WTC11 (cell line): ENCODE measurements around the gene FAM241A. TPM values are rescaled to one million over a fixed set of nuclear protein-coding genes. Genes with fewer than 3 reads are reported as not detected.
A peak's percentile ranks its signal among the peaks of the same experiment; 100 is the strongest.

Experiments
- ATAC-seq: fragments of 200-7000 bp; cut with Tn5 transposase; 2 replicates; pipeline ENCODE4 v1.10.0; 2021; ENCODE audit warnings: mild to moderate bottlenecking, moderate library complexity
- CTCF ChIA-PET: fragments of 300-600 bp; sonication (Branson Sonifier 250); formaldehyde crosslinking; loops from one replicate; lab custom pipeline; 2021; ENCODE audit warnings: antibody characterized with exemption; lab: Charles Lee
- POLR2A ChIA-PET: fragments of 350-600 bp; sonication (Branson Sonifier 250); formaldehyde crosslinking; loops from one replicate; lab custom pipeline; 2021; ENCODE audit warnings: antibody characterized with exemption; lab: Charles Lee
- DNase-seq: peaks from one replicate; pipeline ENCODE4 v3.0.0; 2021; ENCODE audit warnings: low spot score
- H3K27ac Mint-ChIP-seq: 2 replicates; pipeline ENCODE4 v1.8.0; 2021; ENCODE audit warnings: mixed read lengths
- H3K27me3 Mint-ChIP-seq: 2 replicates; pipeline ENCODE4 v1.8.0; 2021; ENCODE audit warnings: low read depth, mild to moderate bottlenecking, moderate library complexity, mixed read lengths
- H3K36me3 Mint-ChIP-seq: 2 replicates; pipeline ENCODE4 v1.8.0; 2021; ENCODE audit warnings: mixed read lengths
- H3K4me1 Mint-ChIP-seq: 2 replicates; pipeline ENCODE4 v1.8.0; 2022; ENCODE audit warnings: mixed read lengths
- H3K4me3 Mint-ChIP-seq: 2 replicates; pipeline ENCODE4 v1.8.0; 2021; ENCODE audit warnings: mild to moderate bottlenecking, moderate library complexity, mixed read lengths
- H3K9me3 Mint-ChIP-seq: 2 replicates; pipeline ENCODE4 v1.8.0; 2021; ENCODE audit warnings: mixed read lengths
- ETV6 ChIP-seq: sonication (generic); formaldehyde crosslinking; IDR thresholded peaks from 2 replicates; pipeline ENCODE4 v1.8.1; 2022; ENCODE audit warnings: mild to moderate bottlenecking, missing genetic modification reagents
- GABPB1 ChIP-seq: sonication (generic); formaldehyde crosslinking; IDR thresholded peaks from 2 replicates; pipeline ENCODE4 v1.8.1; 2023; ENCODE audit warnings: mild to moderate bottlenecking, missing genetic modification reagents
- KAT7 ChIP-seq: sonication (generic); formaldehyde crosslinking; IDR thresholded peaks from 2 replicates; pipeline ENCODE4 v1.8.1; 2023; ENCODE audit warnings: missing genetic modification reagents, mild to moderate bottlenecking, borderline replicate concordance
- MYBL2 ChIP-seq: sonication (generic); formaldehyde crosslinking; IDR thresholded peaks from 2 replicates; pipeline ENCODE4 v1.8.1; 2023; ENCODE audit warnings: mild to moderate bottlenecking, moderate library complexity, missing genetic modification reagents
- NR1H2 ChIP-seq: sonication (generic); formaldehyde crosslinking; IDR thresholded peaks from 2 replicates; pipeline ENCODE4 v1.9.0; 2021; ENCODE audit warnings: mild to moderate bottlenecking, moderate library complexity, missing genetic modification reagents
- NR3C1 ChIP-seq: sonication (generic); formaldehyde crosslinking; conservative IDR thresholded peaks from 2 replicates; pipeline ENCODE4 v1.8.1; 2023; ENCODE audit warnings: low read depth, mild to moderate bottlenecking, missing genetic modification reagents
- TCF7 ChIP-seq: sonication (generic); formaldehyde crosslinking; IDR thresholded peaks from 2 replicates; pipeline ENCODE4 v1.8.0; 2022; ENCODE audit warnings: mild to moderate bottlenecking, low read depth, missing genetic modification reagents, moderate library complexity
- ZBTB21 ChIP-seq: sonication (generic); formaldehyde crosslinking; IDR thresholded peaks from 2 replicates; pipeline ENCODE4 v1.8.1; 2023; ENCODE audit warnings: mild to moderate bottlenecking, missing genetic modification reagents, borderline replicate concordance
- ZNF121 ChIP-seq: sonication (generic); formaldehyde crosslinking; IDR thresholded peaks from 2 replicates; pipeline ENCODE4 v1.8.0; 2023; ENCODE audit warnings: missing genetic modification reagents
- ZNF138 ChIP-seq: sonication (generic); formaldehyde crosslinking; conservative IDR thresholded peaks from 2 replicates; pipeline ENCODE4 v1.8.1; 2022; ENCODE audit warnings: mild to moderate bottlenecking, moderate library complexity, missing genetic modification reagents
- total RNA-seq: library from RNA; stranded (reverse); gene quantifications from 3 replicates; pipeline ENCODE4 v1.2.3, GENCODE V29; 2021
- TF ChIP-seq, protein P1 (sequence below): sonication (generic); formaldehyde crosslinking; IDR thresholded peaks from 2 replicates; pipeline ENCODE4 v1.8.1; 2022; ENCODE audit warnings: low read depth, missing genetic modification reagents, borderline replicate concordance
- TF ChIP-seq, protein P2 (sequence below): fragments of 250-450 bp; sonication (Bioruptor Pico); IDR thresholded peaks from 2 replicates; pipeline ENCODE4 v1.9.0; 2021; ENCODE audit warnings: mild to moderate bottlenecking
- TF ChIP-seq, protein P3 (sequence below): fragments of 250-450 bp; sonication (Bioruptor Pico); IDR thresholded peaks from 2 replicates; pipeline ENCODE4 v1.9.0; 2021; ENCODE audit warnings: mild to moderate bottlenecking
- TF ChIP-seq, protein P4 (sequence below): fragments of 250-450 bp; sonication (Bioruptor Pico); conservative IDR thresholded peaks from 2 replicates; pipeline ENCODE4 v1.9.0; 2021; ENCODE audit warnings: mild to moderate bottlenecking

FAM241A gene
- total RNA-seq, 1 experiment from 2014 or later: 0.22 TPM

DNA sequence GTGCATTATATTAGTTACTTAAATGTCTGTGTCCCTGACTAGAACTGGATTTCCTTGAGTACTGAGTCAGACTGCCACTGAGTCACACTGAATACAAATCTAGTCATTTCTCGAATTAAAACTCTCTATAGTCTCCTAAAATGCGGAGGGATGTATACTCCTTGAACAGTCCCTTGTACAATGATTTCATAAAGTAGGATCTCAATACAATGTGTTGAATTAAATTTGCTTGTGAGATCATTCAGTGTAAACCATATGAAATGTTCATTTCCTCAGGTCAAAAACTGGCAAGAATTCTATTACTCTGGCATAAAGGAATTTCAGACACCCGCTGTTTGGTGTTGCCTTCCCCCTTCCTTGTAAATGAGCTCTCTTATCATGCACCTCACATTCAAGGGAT lies 17.5 kb upstream of the FAM241A start:
- TF ChIP-seq GABPB1 (CRISPR knock-in tag) (no peak), ZBTB21 (CRISPR knock-in tag) (no peak)
- ATAC-seq: peak; percentile 56

DNA sequence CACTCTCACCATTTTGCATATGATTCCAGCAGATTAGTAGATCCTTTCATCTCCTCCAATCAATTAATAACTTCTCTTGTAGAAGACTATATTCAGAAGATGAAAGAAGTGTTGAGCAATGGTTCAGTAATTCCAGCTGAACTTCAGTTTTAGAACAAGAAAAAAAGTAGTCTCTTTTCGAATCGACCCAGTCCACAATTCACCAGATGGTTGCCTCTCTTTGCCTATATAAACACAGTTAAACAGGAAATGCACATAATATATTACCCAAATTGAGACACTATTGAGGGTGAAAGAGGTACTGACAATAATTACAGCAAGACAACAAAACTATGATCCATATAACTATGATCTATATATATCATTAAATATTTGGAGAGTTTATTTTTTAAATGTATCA lies 16.8 kb upstream of the FAM241A start:
- ATAC-seq: no peak
- CTCF ChIA-PET: no interaction called here
- Mint-ChIP-seq H3K9me3 (no peaks in the 10 kb centered on the region), H3K4me1 (peaks cover 43% of the 10 kb centered on the region), H3K4me3 (peak overlapping the region; percentile 15), H3K36me3 (no peaks in the 10 kb centered on the region), H3K27me3 (no peaks in the 10 kb centered on the region), H3K27ac (peak overlapping the region; percentile 27)
- TF ChIP-seq NR3C1 (CRISPR knock-in tag) (no peak), NR1H2 (CRISPR knock-in tag) (no peak)
- DNase-seq: no peak
- POLR2A ChIA-PET: interaction anchor here (0.6 kb wide), 1 partner anchor 25 kb away, joined by 3 read pairs; no protein-coding TSS in a partner anchor

More for the DNA sequence above, 17.5 kb upstream of the FAM241A start:
- DNase-seq: no peak
- Mint-ChIP-seq H3K27ac (peak overlapping the region; percentile 60), H3K4me3 (peak overlapping the region; percentile 20; the same call in 1 of the 2 replicates), H3K4me1 (peaks cover 43% of the 10 kb centered on the region), H3K9me3 (no peaks in the 10 kb centered on the region), H3K36me3 (no peaks in the 10 kb centered on the region), H3K27me3 (no peaks in the 10 kb centered on the region)
- CTCF ChIA-PET: no interaction called here
- POLR2A ChIA-PET: no interaction called here

DNA sequence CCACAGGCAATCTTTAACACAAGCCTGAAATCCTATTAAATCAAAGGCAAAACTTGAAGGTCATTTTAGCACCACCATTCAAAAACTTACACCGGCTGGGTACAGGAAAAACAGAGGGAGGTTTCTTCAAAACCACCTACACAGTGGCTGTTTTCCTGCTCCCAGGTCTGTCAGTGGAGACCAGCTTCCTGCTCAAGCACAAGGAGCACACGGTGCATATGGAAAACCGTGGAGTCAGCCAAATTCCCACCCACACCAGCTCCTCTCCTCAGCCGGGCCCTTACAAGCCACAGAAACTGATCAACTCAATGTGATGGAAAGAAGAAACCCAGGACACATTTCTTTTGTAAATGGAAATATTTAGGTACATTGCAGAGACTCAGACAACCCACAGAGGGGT lies 14.3 kb upstream of the FAM241A start:
- H3K27ac Mint-ChIP-seq: peak overlapping the region; percentile 73
- CTCF ChIA-PET: interaction anchor here (1.7 kb wide), 1 partner anchor 31 kb away, joined by 11 read pairs; no protein-coding TSS in a partner anchor

DNA sequence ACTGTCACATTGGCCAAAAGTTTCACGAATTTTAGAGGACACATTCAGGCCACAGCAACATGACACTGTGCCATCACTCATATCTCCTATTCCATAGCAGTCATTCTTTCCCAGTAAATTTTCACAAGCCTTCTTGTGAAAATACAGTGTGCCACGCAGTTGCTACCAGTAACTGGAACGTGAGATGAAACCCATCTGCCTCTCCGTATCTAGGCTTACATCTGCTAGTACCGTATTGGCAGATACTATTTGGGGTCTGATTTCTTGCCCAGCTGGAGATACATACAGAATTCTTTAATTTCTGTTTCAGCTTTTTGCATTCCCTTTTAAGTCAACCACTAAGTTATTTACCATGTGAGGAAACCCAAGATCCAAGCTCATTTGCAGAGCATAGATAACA lies 8.7 kb upstream of the FAM241A start:
- Mint-ChIP-seq H3K9me3 (peaks cover 11% of the 10 kb centered on the region), H3K36me3 (no peaks in the 10 kb centered on the region), H3K27me3 (no peaks in the 10 kb centered on the region), H3K27ac (no peak overlapping the region), H3K4me1 (peaks cover 4% of the 10 kb centered on the region), H3K4me3 (no peak overlapping the region)
- TF ChIP-seq TCF7 (CRISPR knock-in tag): no peak
- TF ChIP-seq, protein P1, sequence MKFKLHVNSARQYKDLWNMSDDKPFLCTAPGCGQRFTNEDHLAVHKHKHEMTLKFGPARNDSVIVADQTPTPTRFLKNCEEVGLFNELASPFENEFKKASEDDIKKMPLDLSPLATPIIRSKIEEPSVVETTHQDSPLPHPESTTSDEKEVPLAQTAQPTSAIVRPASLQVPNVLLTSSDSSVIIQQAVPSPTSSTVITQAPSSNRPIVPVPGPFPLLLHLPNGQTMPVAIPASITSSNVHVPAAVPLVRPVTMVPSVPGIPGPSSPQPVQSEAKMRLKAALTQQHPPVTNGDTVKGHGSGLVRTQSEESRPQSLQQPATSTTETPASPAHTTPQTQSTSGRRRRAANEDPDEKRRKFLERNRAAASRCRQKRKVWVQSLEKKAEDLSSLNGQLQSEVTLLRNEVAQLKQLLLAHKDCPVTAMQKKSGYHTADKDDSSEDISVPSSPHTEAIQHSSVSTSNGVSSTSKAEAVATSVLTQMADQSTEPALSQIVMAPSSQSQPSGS (CRISPR knock-in tag): no peak
- TF ChIP-seq, protein P2, sequence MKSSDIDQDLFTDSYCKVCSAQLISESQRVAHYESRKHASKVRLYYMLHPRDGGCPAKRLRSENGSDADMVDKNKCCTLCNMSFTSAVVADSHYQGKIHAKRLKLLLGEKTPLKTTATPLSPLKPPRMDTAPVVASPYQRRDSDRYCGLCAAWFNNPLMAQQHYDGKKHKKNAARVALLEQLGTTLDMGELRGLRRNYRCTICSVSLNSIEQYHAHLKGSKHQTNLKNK: no peak
- TF ChIP-seq, protein P3, sequence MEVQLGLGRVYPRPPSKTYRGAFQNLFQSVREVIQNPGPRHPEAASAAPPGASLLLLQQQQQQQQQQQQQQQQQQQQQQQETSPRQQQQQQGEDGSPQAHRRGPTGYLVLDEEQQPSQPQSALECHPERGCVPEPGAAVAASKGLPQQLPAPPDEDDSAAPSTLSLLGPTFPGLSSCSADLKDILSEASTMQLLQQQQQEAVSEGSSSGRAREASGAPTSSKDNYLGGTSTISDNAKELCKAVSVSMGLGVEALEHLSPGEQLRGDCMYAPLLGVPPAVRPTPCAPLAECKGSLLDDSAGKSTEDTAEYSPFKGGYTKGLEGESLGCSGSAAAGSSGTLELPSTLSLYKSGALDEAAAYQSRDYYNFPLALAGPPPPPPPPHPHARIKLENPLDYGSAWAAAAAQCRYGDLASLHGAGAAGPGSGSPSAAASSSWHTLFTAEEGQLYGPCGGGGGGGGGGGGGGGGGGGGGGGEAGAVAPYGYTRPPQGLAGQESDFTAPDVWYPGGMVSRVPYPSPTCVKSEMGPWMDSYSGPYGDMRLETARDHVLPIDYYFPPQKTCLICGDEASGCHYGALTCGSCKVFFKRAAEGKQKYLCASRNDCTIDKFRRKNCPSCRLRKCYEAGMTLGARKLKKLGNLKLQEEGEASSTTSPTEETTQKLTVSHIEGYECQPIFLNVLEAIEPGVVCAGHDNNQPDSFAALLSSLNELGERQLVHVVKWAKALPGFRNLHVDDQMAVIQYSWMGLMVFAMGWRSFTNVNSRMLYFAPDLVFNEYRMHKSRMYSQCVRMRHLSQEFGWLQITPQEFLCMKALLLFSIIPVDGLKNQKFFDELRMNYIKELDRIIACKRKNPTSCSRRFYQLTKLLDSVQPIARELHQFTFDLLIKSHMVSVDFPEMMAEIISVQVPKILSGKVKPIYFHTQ (CRISPR knock-in tag): no peak
- no peak for TF ChIP-seq ZNF138
- no peak for TF ChIP-seq MYBL2 (CRISPR knock-in tag)
- TF ChIP-seq ZNF121 (CRISPR knock-in tag): no peak
- POLR2A ChIA-PET: no interaction called here
- ATAC-seq: no peak
- DNase-seq: no peak
- CTCF ChIA-PET: no interaction called here

More for the DNA sequence above, 14.3 kb upstream of the FAM241A start:
- peaks cover 8% of the 10 kb centered on the region for H3K9me3 Mint-ChIP-seq
- H3K36me3 Mint-ChIP-seq: no peaks in the 10 kb centered on the region
- peak; percentile 18 for DNase-seq
- H3K4me3 Mint-ChIP-seq: peak overlapping the region; percentile 16; the same call in 1 of the 2 replicates
- TF ChIP-seq KAT7 (CRISPR knock-in tag) (no peak), ETV6 (CRISPR knock-in tag) (peak; percentile 38; the same call in 1 of the 2 replicates)
- TF ChIP-seq, protein P4, sequence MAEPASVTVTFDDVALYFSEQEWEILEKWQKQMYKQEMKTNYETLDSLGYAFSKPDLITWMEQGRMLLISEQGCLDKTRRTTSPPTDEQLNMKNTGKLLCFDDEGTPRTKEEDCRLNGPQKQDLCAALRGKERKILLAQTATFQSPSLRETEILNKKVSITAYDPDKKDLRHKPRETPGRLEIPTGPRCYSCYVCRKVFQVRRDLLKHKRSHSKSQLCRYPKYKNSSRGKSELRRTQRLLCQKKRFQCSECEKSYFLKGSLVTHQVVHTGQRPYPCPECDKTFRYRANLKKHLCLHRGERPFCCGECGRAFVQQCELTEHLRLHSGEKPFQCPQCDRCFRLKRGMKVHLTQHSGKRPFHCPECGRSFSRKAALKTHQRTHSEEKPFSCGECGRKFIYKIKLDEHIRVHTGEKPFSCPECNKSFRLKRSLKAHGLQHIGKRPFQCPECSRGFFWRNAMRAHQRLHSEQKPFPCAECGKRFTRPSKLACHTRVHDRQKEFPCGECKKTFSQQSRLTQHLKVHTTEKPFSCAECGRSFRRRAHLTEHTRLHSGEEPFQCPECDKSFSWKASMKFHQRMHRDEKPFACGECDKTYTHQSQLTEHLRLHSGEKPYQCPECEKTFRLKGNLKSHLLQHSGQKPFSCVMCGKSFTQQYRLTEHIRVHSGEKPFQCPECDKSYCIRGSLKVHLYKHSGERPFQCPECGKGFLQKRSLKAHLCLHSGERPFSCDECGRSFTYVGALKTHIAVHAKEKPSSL (CRISPR knock-in tag): no peak
- TF ChIP-seq, all 79 proteins: peak for 1
- POLR2A ChIA-PET: interaction anchor here (0.7 kb wide), 1 partner anchor 48 kb away, joined by 3 read pairs; no protein-coding TSS in a partner anchor
- Mint-ChIP-seq H3K27me3 (no peaks in the 10 kb centered on the region), H3K4me1 (peaks cover 39% of the 10 kb centered on the region)
- ATAC-seq: peak; percentile 93
